Right renal cortex interstitium (tissue), 3 donors: ENCODE measurements around the gene ARFRP1. TPM values are rescaled to one million over a fixed set of nuclear protein-coding genes. Genes with fewer than 3 reads are reported as not detected.

Experiments used
- DNase-seq, 3 donors: peaks; one replicate each; pipeline ENCODE4 v3.0.0-alpha.2; 2013; ENCODE audit warnings: low read depth in 3 of 3, low spot score in 2 of 3
- polyA plus RNA-seq, 3 donors: library from polyadenylated mRNA; unstranded; fragments of 120-200 nt; gene quantifications; one replicate each; pipeline ENCODE4 v1.2.1, GENCODE V29; 2013; ENCODE audit not compliant: insufficient read length in 3 of 3

The ARFRP1 gene
- polyA plus RNA-seq, 3 donors = 29.9 to 31.9 (median 30.8) TPM

DNA sequence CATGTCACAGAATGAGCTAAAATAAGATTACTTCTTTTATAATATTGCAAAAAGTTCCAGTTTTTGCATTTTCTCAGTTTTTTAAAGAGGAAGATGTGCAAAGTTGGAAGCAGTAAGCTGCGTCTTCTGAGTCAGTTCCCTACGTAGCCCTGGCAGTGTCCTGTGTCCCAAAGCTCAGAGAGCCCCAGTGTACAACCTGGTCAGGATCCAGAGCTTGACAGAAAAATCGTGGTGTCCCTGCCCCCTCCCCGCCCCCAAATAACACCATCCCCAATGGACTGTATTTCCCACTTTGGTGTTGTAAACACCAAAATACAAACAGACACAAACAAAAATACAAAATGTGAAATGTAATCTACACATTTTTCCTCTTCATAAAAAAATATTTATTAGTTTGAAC lies 36.4 kb upstream of the ARFRP1 start:
- no peak for DNase-seq

DNA sequence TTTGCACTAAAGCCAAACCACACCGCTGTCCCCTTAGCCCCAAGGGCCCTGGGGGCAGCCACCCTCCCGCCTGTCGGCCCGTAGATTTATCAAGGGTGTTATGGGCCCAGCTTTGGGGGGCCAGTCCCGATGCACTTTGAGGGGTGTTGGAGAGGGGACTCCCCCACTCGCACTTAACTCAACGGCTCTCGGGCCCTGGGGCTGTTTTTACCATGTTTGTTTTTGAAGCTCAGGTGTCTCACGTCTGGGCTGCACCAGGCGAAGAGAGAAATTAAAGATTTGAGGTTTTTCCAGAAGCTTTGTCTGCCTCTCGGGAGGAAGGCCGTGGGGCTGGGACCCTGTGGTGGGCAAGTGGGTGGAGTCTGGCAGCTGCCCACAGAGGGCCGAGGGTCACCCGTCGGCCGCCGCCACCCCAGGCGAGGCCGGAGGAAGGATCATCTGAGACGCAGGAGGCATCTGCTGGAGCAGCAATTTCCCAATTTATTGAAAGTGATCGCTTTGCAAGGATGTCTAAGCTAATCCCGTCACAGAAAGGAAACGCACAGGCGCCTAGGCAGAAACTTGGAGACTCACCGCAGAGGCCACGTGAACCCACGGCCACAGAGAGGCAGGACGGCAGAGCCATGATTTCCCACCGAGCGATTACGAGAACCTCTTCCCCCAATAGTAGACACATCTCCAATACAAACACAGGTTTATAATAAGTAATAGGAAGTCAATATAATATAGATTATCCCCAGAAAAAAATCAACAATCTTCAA lies 35.6 kb upstream of the ARFRP1 start:
- DNase-seq = no peak

DNA sequence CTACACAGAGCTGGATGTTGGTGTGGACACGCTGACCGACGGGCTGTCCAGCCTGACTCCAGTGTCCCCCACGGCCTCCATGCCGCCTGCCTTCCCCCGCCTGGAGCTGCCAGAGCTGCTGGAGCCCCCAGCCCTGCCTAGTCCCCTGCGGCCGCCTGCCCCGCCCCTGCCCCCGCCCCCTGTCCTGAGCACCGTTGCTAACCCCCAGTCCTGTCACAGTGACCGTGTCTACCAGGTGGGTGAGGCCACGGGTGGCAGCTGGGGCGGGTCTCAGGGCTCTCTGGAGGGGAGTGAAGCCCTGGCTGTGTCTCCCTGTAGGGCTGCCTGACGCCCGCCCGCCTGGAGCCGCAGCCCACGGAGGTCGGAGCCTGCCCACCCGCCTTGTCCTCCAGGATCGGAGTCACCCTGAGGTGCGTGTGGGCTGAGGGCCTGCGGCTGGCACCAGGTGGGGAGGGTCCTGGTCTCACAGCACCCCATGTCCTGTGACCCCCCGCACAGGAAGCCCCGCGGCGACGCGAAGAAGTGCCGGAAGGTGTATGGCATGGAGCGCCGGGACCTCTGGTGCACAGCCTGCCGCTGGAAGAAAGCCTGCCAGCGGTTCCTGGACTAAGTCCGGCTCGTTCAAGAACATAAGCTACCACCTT lies 34.7 kb upstream of the ARFRP1 start:
- DNase-seq = no peak

DNA sequence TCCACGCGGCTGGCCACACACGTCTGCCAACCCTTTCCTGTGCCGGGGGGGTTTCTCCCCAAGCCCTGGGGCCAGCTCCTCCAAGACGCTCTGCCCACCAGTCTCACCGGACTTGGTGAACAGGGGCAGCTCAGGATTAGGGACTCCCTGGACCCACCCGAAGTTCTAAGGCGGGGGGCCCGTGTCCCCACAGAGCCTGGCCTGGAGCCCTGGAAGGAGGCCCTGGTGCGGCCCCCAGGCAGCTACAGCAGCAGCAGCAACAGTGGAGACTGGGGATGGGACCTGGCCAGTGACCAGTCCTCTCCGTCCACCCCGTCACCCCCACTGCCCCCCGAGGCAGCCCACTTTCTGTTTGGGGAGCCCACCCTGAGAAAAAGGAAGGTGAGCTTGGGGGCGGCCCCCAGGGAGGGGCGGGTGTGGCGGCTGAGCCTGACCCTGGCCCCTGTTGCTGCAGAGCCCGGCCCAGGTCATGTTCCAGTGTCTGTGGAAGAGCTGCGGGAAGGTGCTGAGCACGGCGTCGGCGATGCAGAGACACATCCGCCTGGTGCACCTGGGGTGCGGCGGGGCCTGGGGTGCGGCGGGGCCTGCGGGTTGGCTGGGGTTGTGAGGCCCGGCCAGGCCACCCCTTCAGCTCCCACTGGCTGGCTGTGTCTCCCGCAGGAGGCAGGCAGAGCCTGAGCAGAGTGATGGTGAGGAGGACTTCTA lies 34.1 kb upstream of the ARFRP1 start:
- DNase-seq = no peak

DNA sequence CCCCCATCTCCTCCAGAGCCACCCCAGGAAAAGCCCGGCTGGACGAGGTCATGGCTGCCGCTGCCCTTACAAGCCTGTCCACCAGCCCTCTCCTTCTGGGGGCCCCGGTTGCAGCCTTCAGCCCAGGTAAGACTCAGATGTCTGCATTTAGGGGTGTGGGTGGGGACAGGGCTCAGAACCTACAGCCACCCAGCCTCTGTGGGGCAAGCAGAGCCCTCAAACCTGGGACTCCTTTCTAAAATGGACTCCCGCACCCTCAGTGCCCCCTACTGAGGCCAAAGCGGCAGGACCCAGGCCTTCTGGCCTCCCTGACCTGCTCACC lies 33.5 kb upstream of the ARFRP1 start:
- no peak for DNase-seq

DNA sequence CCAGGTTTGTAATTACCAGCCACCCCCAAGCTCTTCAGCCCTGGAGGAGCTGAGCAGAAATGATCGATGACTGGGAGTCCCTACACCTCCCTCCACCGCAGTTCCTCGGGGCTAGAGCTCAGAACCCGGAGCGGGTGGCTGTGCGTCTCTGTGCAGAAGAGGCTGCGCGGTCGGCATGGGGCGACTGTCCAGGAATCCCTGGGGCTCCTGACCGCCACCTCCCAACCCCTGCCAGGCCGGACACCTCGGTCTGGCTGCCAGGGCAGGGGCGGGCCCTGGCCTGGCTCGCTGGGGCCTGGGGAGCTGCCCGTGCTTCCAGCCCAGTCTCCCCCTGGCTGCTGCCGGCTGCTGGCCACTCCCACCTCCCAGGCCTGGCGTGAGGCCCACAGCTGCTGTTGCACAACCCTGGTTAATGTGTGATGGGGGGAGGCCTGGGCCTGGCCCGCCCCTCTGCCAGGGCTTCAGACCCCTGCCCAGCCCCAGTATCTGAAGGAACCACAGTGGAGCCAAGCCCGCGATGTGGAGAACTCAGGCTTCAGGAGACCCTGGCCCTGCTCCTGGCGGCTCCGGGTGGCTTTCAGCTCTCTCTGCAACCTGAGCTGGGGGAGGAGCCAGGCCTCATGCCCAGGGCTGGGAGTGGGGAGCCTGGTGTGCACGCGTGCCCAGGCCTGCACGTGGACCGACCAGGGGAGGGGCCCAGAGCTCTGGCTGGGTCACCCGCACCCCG lies 33.0 kb upstream of the ARFRP1 start:
- peak; percentile 60 to 76 (median 73) for DNase-seq

DNA sequence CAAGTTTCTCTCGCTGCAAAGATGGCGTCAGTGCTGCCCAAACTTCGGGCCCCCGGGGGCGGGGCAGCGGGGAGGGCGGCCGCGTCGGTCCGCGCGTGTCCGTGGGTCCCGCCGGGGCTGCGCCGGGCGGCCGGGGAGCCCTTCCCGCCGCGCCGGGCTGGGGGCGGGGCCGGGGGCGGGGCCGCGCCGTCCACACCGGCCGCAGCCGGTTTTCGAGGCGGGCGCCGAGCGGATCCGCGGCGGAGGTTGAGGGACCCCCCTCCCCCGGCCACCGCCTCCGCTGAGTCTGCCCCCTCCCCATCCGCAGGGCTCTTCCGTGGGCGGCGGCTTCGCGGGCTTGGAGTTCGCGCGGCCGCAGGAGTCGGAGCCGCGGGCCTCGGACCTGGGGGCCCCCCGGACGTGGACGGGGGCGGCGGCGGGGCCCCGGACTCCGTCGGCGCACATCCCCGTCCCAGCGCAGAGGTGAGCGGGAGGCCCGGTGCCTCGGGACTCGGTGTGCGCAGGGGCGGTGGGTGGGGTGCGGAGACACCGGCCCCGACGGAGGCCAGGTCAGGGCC lies 32.4 kb upstream of the ARFRP1 start:
- DNase-seq = no peak

DNA sequence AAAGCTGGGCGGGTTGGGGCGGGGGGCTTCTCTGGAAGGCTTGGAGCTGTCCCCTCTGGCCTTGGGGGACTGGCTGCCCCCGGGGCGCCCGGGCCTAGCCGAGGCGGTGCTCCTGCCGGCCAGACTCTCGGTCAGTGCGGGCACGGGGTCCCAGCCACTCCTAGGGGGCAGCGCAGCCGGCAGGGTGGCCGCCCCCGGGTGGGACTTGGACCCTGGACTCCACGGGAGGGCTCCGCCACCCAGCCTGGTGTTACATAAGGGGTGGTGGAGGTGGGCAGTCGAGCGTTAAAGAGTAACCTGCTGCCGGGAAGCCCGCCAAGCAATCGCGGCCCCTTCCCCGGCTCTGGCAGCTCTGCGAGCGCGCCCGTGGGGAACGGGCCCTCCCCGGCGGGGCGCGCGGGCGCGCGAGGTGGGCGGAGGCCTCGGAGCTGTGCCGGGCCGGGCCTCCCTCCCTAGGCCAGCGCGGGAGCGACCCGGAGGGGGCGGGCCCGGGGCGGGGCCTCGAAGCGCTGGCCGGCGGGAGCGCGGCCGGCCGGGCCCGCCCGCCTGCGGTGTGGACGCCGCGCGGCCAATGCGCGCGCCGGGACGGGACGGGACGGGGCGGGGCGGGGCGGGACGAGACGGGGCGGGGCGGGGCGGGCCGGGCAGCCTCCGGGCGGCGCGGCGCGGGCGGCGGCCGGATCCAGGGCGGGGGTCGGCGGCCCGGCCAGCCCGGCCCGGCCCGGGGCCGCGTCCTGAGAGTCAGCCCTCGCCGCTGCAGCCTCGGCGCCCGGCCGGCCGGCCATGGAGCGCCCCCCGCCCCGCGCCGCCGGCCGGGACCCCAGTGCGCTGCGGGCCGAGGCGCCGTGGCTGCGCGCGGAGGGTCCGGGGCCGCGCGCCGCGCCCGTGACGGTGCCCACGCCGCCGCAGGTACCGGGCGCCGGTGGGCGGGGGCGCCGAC lies 31.6 kb upstream of the ARFRP1 start, which contains the start of gene SLC2A4RG:
Gene SLC2A4RG (plus strand): TSS at position 647 of the 940 bp plus-strand sequence. CDS start 137 bp downstream, at position 784.
- DNase-seq = peak; percentile 36 to 70 (median 60)

DNA sequence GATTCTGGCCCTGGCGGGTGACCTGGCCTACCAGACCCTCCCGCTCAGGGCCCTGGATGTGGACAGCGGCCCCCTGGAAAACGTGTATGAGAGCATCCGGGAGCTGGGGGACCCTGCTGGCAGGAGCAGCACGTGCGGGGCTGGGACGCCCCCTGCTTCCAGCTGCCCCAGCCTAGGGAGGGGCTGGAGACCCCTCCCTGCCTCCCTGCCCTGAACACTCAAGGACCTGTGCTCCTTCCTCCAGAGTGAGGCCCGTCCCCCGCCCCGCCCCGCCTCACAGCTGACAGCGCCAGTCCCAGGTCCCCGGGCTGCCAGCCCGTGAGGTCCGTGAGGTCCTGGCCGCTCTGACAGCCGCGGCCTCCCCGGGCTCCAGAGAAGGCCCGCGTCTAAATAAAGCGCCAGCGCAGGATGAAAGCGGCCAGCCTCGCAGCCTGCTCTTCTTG lies 30.9 kb upstream of the ARFRP1 start:
- DNase-seq = peak in 1 of 3 donors; percentile 43

DNA sequence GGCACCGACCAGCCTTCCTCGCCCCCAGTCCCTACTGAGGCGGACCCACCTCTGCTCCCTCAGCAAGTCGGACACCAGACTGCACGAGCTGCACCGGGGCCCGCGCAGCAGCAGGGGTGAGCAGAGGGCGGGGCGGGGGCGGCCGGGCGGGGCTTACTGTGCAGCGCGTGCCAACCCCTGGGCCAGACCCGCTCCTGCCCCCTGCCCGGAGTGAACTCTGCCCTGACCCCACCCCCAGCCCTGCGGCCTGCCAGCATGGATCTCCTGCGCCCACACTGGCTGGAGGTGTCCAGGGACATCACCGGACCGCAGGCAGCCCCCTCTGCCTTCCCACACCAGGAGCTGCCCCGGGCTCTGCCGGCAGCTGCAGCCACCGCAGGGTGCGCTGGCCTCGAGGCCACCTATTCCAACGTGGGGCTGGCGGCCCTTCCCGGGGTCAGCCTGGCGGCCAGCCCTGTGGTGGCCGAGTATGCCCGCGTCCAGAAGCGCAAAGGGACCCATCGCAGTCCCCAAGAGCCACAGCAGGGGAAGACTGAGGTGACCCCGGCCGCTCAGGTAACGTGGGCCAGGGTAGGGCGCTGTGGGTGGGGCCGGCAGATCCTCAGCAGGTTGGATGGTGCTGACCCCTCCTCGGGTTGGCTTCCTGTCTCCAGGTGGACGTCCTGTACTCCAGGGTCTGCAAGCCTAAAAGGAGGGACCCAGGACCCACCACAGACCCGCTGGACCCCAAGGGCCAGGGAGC lies 30.3 kb upstream of the ARFRP1 start:
- no peak for DNase-seq

DNA sequence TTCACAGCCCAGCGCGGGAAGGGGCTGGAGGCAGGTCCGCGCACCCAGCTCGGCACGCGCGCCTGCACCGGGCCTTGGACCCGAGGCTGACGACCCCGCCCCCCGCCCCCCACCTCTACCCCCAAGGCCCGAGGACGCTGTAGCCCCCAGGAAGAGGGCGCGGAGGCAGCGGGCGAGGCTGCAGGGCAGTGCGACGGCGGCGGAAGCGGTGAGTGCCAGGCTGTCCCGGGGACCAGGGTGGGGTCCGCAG lies 29.8 kb upstream of the ARFRP1 start:
- DNase-seq = no peak

DNA sequence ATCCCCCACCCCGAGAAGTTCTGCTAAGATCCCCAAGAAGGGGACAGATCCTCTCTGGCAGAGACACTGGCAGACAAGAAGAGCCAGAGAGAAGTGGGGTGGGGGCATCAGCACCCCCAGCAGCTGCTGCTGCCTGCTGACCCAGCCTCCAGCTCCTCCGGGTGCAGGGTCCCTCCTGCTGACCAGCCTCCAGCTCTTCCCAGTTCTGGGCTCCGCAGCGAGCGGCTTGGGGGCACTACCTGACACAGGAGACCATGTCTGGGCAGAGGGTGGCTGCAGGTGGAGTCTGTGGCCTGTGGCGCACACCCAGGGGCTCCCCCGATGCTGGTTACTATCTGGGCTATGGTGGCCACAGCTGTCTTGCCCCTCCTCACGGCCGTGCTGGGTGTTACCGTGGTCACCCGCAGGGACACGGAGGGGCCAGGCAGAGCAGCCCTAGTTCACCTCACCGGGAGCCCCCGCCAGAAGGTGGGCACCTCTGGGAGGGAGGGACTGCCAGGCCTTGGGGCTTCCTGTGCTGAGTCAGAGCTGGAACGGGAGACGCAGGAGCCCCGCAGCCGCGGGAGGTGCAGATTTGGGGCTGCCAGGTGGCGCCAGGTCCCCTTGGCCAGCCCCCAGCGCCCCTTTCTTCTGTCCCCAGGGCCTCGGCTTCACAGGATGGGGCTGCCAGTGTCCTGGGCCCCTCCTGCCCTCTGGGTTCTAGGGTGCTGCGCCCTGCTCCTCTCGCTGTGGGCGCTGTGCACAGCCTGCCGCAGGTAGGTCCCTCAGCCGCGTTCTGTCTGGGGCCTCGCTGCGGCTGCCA lies 29.3 kb upstream of the ARFRP1 start:
- no peak for DNase-seq

DNA sequence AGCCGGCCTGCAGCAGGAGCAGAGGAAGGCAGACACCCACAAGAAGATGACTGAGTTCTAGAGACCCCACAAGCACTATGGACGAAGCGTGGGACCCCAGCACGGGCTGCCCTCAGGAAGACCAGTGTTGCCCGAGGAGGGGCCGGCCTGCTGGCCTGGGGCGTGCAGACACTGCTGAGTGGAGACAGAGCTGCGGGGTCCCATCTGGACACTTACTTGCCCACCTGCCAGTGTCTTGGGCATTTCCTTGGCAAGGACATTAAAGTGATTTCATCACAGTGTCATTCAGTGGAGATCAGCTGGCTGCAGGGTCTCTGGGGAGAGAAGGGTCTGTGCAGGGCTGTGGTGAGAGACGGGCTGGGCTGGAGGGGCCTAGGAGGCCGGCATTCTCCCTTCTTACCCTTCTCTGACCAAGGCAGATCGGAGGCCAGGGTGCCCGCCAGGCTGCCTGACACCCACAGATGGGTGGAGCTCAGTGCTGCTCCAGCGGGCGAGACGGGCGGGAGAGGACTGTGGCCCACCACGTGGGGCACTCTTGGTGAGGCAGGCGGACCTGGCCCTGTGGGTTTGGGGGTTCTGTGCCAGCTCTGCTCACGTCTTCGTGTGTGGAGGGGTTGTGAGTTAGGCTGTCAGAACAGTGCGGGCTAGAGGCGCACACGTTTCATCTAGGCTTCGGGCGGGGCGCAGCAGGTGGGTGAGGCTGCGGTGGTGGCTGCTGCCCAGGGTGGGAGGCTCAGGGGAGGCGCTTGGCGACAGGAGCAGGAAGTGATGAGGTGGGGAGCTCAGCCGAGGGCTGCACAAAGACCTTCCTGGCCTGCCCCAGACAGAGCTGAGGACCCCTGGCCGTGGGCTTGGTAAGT lies 28.3 kb upstream of the ARFRP1 start, which contains the start of gene LIME1:
Gene LIME1 (plus strand): TSS at position 806 of the 860 bp plus-strand sequence. CDS start 886 bp downstream, outside the sequence.
- no peak for DNase-seq

DNA sequence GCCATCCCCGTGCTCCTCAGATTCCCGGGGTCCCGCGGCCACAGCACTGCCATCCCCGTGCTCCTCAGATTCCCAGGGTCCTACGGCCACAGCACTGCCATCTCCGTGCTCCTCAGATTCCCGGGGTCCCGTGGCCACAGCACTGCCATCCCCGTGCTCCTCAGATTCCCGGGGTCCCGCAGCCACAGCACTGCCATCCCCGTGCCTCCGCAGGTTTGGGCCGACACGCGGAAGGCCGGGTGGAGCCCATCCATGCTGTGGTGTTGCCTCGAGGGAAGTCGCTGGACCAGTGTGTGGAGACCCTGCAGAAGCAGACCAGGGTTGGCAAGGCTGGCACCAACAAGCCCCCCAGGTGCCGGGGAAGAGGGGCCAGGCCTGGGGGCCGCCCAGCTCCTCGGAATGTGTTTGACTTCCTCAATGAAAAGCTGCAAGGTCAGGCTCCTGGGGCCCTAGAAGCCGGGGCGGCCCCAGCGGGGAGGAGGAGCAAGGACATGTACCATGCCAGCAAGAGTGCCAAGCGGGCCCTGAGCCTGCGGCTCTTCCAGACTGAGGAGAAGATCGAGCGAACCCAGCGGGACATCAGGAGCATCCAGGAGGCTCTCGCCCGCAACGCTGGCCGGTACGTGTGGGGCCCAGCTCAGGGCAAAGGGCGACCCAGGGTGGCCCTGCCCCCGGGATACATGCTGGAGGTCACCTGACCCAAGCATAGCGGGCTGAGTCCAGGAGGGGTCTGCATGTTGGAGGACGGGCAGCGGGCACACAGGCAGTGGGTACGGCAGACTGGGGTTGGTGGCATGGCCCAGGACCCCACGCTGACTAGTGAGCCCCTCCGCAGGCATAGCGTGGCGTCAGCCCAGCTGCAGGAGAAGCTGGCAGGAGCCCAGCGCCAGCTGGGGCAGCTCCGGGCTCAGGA lies 27.4 kb upstream of the ARFRP1 start:
- DNase-seq = no peak

DNA sequence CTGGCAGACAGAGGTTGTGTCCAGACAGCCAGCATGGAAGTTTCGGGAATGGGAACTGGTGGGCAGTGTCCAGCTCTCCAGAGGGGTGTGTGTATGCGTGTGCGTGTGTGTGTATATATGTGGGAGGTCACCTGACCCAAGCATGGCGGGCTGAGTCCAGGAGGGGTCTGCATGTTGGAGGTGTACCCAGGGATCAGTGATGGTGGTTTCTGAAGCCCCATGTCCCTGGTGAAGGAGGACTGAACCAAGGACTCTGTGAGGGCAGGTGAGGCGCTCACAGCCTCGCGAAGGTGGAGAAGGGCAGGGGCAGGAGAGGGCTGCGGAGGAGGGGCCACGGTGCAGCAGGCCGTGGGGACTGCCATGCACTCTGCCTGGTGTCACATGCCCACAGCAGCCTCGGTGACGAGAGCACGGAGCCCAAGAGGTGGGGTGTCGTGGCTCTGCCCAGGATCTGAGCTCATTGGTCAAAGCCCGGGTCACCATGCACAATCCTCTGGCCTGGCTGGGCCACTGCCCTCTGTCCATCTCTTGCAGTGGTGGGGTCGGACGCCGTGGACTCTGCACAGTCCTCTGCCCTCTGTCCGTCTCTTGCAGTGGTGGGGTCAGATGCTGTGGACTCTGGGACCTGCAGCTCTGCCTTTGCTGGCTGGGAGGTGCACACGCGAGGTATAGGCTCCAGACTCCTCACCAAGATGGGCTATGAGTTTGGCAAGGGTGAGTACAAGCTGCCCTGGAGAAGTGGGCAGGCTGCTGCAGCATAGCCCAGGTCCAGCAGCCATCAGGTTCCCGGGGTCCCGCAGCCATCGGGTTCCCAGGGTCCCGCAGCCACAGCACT lies 26.6 kb upstream of the ARFRP1 start:
- DNase-seq = no peak
